Measurements from ENCODE around the gene CENPL. TPM values are rescaled to one million over a fixed set of nuclear protein-coding genes. Genes with fewer than 3 reads are reported as not detected.
"Not testable (repeated sequence)": the region's sequence is repeated elsewhere in the genome, so short reads cannot be mapped to it uniquely, and the experiment has no call there.

The CENPL gene
- total RNA-seq, 1 donor from 2014 or later, result 6.9 TPM

DNA sequence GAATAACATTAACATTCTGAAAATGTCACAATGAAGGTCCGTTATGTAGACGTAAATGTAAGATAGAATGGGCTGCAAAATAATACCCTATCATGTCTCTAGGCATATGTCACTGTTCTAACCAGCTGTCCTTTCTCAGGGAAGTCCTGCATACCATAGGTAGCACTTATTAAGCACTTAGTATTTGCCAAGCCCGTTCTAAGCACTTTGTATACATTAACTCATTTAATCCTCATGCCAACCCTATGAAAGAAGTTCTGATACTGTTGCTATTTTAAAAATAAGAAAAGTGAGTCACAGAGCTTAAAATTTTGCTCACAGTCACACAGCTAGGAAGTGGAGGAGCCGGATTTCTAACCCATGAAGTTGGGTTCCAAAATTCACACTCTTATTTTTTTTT, 27.4 kb upstream of the CENPL start:
- H3K9me3 ChIP-seq, result no peaks in the 10 kb centered on the region
- H3K4me3 ChIP-seq, result no peak overlapping the region
- no peak for DNase-seq
- peaks cover 62% of the 10 kb centered on the region for H3K36me3 ChIP-seq
- intact Hi-C loops (cut with DNase I), result no loop called here
- H3K27me3 ChIP-seq (ENCODE audit: low read depth), result no peaks in the 10 kb centered on the region
- peaks cover 14% of the 10 kb centered on the region for H3K4me1 ChIP-seq
- TF ChIP-seq, protein P1, sequence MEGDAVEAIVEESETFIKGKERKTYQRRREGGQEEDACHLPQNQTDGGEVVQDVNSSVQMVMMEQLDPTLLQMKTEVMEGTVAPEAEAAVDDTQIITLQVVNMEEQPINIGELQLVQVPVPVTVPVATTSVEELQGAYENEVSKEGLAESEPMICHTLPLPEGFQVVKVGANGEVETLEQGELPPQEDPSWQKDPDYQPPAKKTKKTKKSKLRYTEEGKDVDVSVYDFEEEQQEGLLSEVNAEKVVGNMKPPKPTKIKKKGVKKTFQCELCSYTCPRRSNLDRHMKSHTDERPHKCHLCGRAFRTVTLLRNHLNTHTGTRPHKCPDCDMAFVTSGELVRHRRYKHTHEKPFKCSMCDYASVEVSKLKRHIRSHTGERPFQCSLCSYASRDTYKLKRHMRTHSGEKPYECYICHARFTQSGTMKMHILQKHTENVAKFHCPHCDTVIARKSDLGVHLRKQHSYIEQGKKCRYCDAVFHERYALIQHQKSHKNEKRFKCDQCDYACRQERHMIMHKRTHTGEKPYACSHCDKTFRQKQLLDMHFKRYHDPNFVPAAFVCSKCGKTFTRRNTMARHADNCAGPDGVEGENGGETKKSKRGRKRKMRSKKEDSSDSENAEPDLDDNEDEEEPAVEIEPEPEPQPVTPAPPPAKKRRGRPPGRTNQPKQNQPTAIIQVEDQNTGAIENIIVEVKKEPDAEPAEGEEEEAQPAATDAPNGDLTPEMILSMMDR (IDR thresholded peaks at IDR 0.05), result no peak
- no peak overlapping the region for H3K27ac ChIP-seq
- no peak for ATAC-seq

DNA sequence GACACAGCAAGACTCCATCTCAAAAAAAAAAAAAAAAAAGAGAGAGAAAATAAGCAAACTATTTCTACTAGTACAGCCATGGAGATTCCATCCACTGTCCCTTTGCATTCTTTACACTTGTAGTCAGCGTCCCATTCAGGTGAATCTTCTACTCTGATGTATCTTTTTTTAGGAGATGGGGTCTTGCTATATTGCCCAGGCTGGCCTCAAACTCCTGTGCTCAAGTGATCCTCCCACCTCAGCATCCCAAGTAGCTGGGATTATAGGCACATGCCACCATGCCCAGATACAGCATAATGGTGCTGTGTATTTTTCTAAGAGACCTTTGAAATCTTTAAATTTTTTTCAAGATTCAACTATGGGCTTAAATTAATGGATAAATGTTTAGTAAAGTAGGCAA, 8.1 kb upstream of the CENPL start:
- H3K27ac ChIP-seq, result no peak overlapping the region
- intact Hi-C loops (cut with DNase I), result no loop called here
- no peaks in the 10 kb centered on the region for H3K27me3 ChIP-seq (ENCODE audit: low read depth)
- no peaks in the 10 kb centered on the region for H3K9me3 ChIP-seq
- H3K4me3 ChIP-seq, result no peak overlapping the region
- TF ChIP-seq, protein P1 (IDR thresholded peaks at IDR 0.05), result no peak
- H3K36me3 ChIP-seq, result peaks cover 77% of the 10 kb centered on the region
- H3K4me1 ChIP-seq, result no peaks in the 10 kb centered on the region
- ATAC-seq, result no peak
- DNase-seq, result no peak

DNA sequence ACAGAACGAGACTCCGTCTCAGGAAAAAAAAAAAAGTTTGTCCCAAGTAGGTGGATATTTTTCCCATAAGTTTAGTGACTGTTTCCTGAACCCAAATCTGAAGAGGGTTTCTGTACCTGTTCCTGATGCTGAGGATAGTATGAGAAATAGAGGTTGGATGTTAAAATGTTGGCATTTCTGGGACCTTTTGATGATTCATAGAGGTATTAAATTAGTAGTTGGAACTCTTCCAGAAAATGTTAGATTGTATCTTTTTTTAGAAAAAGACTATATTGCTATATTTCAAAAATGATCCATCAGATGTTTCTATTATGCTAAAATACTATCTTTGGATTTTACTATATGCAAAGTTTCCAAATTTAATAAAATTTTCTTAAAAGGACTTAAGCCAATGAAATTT, 2.9 kb upstream of the CENPL start:
- Histone ChIP-seq H3K27ac (no peak overlapping the region), H3K9me3 (no peaks in the 10 kb centered on the region), H3K27me3 (ENCODE audit: low read depth) (no peaks in the 10 kb centered on the region), H3K4me3 (no peak overlapping the region), H3K36me3 (peaks cover 25% of the 10 kb centered on the region), H3K4me1 (peaks cover 10% of the 10 kb centered on the region)
- no peak for ATAC-seq
- DNase-seq, result no peak
- intact Hi-C loops (cut with DNase I), result no loop called here
- TF ChIP-seq, protein P1 (IDR thresholded peaks at IDR 0.05), result no peak

DNA sequence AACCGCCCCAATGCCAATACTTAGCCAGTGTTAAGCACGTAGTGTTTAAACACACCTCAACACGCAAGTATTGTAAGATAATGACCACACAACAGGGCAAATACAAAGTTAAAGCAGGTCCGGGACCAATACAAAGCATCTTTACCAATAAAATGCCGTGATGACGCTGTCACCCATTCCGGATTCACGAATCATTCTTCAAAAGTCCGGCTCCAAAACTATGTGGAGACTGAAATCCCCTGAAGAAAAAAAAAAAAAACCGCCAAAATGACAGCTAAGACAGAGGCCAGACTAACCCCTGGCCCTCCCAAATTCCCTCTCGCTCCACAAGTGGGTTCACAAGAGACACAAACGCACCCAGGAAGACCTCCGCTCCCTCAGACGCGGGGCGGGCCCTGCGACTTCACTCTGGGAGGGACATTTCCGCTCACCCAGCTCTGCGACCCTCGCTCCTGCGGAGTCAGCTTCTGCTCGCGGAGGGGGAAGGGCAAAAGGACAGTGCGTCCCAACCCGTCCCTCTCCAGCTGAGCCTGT, 835 bp downstream of the CENPL start:
- H3K27me3 ChIP-seq (ENCODE audit: low read depth), result no peaks in the 10 kb centered on the region
- intact Hi-C loops (cut with DNase I), result no loop called here
- H3K36me3 ChIP-seq, result no peaks in the 10 kb centered on the region
- no peaks in the 10 kb centered on the region for H3K9me3 ChIP-seq
- H3K4me3 ChIP-seq, result peak overlapping the region; percentile 85
- peak overlapping the region; percentile 91 for H3K27ac ChIP-seq
- DNase-seq (no peak), ATAC-seq (peak in 1 of 2 donors; percentile 25)
- H3K4me1 ChIP-seq, result peaks cover 10% of the 10 kb centered on the region
- TF ChIP-seq, protein P1 (IDR thresholded peaks at IDR 0.05), result no peak

DNA sequence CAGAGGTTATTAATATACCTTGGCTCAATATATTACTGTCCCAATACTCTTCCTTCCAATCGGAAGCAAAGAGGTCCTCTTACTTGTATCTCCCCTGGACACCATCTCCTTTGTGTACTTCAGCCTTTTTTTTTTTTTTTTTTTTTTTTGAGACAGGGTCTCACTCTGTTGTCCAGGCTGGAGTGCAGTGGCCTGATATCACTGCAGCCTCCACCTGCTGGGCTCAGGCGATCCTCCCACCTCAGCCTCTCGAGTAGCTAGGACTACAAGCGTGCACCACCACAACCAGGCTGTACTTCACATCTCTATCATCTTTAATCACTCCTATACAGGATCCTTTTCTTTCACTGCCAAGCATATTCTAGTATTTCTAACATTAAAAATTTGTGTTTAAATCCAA, 3.0 kb downstream of the CENPL start:
- Histone ChIP-seq H3K36me3 (no peaks in the 10 kb centered on the region), H3K4me1 (peaks cover 10% of the 10 kb centered on the region), H3K27me3 (ENCODE audit: low read depth) (no peaks in the 10 kb centered on the region), H3K27ac (no peak overlapping the region), H3K9me3 (no peaks in the 10 kb centered on the region), H3K4me3 (no peak overlapping the region)
- DNase-seq (no peak), ATAC-seq (no peak)
- TF ChIP-seq, protein P1 (IDR thresholded peaks at IDR 0.05), result no peak
- intact Hi-C loops (cut with DNase I), result no loop called here

DNA sequence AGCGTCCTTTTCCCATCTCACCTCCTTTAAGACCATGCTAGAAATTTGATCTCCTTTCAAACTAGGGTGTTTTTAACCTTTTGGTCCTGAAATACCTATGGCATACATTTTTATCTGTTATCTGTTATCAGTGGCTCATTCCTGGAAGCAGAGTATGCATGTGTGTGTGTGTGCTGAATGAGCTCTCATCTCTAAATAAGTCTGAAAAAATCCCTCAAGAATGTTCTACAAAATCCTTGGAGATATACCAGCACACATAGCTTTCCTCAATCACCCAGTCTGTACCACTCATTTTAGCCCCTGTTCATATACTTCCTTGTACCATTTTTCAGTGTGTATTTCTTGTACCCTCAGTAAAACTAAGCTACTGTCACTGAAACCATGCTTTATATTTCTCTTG, 6.2 kb downstream of the CENPL start:
- TF ChIP-seq, protein P1 (IDR thresholded peaks at IDR 0.05), result no peak
- intact Hi-C loops (cut with DNase I), result no loop called here
- no peaks in the 10 kb centered on the region for H3K9me3 ChIP-seq
- no peaks in the 10 kb centered on the region for H3K27me3 ChIP-seq (ENCODE audit: low read depth)
- no peak overlapping the region for H3K4me3 ChIP-seq
- ATAC-seq, result no peak
- no peak overlapping the region for H3K27ac ChIP-seq
- DNase-seq, result no peak
- no peaks in the 10 kb centered on the region for H3K36me3 ChIP-seq
- H3K4me1 ChIP-seq, result peaks cover 5% of the 10 kb centered on the region

DNA sequence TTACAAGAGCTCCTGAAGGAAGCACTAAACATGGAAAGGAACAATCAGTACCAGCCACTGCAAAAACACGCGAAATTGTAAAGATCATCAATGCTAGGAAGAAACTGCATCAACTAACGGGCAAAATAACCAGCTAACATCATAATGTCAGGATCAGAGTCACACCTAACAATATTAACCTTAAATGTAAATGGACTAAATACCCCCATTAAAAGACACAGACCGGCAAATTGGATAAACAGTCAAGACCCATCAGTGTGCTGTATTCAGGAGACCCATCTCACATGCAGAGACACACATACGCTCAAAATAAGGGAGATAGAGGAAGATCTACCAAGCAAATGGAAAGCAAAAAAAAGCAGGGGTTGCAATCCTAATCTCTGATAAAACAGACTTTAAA, 11.0 kb downstream of the CENPL start:
- intact Hi-C loops (cut with DNase I); H3K9me3 ChIP-seq; DNase-seq; H3K4me3 ChIP-seq; H3K27me3 ChIP-seq (ENCODE audit: low read depth); H3K36me3 ChIP-seq; ATAC-seq; H3K27ac ChIP-seq; H3K4me1 ChIP-seq: not testable (repeated sequence)

Measured in lower lobe of right lung (tissue), 2 donors.